Measurements from ENCODE around the gene ARHGAP11A.
A peak's percentile ranks its signal among the peaks of the same experiment; 100 is the strongest.

The ARHGAP11A gene

DNA sequence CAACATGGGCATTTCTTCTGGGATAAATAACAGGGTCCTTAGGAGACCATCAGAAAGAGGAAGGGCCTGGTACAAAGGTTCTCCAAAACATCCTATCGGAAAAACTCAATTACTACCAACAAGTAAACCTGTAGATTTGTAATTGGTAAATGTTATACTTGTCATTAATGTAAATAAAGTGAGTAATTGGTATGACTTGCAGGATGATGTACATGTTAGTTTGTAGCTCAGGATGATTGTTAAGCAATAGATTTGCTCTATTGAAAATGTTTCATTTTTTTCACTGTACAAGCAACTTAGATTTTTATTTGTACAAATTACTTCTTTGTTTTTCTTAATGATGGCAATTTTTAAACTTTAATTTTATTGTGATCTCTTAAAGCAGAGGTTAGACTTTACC is 22.4 kb downstream of the ARHGAP11A start:
- TF ChIP-seq, protein P1, sequence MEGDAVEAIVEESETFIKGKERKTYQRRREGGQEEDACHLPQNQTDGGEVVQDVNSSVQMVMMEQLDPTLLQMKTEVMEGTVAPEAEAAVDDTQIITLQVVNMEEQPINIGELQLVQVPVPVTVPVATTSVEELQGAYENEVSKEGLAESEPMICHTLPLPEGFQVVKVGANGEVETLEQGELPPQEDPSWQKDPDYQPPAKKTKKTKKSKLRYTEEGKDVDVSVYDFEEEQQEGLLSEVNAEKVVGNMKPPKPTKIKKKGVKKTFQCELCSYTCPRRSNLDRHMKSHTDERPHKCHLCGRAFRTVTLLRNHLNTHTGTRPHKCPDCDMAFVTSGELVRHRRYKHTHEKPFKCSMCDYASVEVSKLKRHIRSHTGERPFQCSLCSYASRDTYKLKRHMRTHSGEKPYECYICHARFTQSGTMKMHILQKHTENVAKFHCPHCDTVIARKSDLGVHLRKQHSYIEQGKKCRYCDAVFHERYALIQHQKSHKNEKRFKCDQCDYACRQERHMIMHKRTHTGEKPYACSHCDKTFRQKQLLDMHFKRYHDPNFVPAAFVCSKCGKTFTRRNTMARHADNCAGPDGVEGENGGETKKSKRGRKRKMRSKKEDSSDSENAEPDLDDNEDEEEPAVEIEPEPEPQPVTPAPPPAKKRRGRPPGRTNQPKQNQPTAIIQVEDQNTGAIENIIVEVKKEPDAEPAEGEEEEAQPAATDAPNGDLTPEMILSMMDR (conservative IDR thresholded peaks at IDR 0.05; ENCODE audit: control insufficient read depth, insufficient read depth, low read depth, low read length), result no peak
- no peak overlapping the region for H3K4me3 ChIP-seq (ENCODE audit: control insufficient read depth, low read depth, low read length)
- DNase-seq (ENCODE audit: low read depth), result no peak

DNA sequence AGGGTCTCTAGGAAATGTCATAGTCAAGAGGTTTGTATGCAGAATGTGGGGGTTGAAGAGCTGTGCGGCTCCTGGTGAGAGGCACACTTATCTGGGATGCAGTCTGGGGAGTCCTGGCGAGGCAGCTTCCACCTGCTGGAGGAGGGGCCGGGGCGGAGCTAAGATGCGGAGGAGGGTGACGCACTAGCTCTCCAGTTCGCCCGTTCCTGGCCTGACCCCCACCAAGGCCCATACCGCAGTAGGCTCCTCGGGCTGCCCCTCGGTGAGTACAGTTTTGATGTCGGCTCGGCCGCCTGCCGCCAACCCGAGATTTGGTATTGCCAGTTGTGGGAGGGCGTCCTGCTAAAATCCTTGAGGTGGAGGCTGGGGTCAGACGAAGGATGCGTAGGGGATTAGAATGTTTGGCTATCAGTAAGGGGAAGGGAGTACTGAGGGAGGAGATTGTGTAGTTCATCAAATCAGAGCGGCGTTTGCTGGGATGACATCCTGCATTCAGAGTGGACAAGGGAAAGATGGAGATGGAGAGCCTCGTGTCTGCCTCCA is 26.3 kb downstream of the ARHGAP11A start, which contains the start of gene SCG5:
TSS of gene SCG5 (plus strand) at position 194 of the 543 bp plus-strand sequence. CDS start 1,883 bp downstream, outside the sequence.
- TF ChIP-seq, protein P1 (conservative IDR thresholded peaks at IDR 0.05; ENCODE audit: control insufficient read depth, insufficient read depth, low read depth, low read length), result no peak

DNA sequence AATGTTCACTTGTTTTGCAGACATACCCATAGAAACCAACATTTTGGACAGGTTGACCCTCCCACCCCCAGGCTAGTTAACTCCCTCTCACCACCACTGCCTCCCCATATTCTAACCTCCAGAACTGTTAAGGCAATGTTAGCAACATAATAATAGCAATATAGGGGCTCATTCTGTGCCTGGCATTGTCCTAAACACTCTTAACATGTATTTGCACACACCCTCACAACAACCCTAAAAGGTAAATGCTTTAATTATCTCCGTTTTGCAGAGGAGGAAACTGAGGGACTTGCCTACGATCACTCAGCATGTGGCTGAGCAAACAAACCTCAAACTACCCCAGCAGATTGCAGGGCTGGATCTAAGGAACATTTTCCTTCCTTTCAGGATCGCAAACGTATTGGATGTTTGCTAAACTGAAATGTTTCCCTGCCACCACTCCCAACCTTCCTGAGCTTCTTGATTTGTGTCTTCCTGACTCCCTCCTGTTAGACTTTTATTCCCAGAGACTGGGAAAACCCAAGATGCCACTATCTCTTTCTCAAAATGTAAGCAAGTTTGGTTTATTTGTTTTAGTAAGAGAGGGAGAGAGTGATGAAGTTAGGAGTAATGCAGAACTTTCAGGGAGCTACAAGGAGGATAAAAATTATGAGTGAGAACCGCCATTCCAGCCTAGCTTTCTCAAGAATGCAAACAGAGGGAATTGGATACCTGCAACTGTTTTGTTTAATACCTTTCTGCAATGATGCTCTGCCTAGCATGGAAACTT is 27.5 kb downstream of the ARHGAP11A start:
- TF ChIP-seq, protein P1 (conservative IDR thresholded peaks at IDR 0.05; ENCODE audit: control insufficient read depth, insufficient read depth, low read depth, low read length), result no peak
- no peak for DNase-seq (ENCODE audit: low read depth)
- no peak overlapping the region for H3K4me3 ChIP-seq (ENCODE audit: control insufficient read depth, low read depth, low read length)

More for the DNA sequence above, 26.3 kb downstream of the ARHGAP11A start, which contains the start of gene SCG5:
- H3K4me3 ChIP-seq (ENCODE audit: control insufficient read depth, low read depth, low read length), result peak within 1 kb of the TSS; percentile 50
- peak; percentile 63 for DNase-seq (ENCODE audit: low read depth)

DNA sequence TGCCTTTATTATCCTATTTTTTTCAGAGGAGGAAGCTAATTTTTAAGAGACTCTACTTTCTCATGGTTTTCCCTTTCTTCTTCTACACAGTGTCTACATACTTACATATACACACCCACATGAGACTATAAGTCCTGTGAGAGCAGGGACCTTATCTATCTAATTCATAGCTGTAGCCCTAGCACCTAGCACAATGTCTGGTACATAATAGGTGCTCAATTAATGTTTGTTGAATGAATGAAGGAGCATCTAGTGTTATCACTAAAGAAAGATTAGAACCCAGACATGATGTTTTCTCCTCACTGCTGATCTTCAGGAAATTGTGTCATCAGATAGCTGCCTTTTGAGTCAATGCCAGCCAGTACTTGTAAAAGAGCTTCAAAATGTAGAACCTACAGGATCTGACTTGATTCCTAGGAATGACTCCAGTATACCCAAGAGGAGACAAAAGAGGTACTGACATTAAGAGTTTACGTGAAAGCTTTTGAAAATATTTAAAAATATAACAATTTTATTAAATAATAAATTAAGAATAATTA is 28.7 kb downstream of the ARHGAP11A start:
- TF ChIP-seq, protein P1 (conservative IDR thresholded peaks at IDR 0.05; ENCODE audit: control insufficient read depth, insufficient read depth, low read depth, low read length), result no peak
- no peak overlapping the region for H3K4me3 ChIP-seq (ENCODE audit: control insufficient read depth, low read depth, low read length)
- DNase-seq (ENCODE audit: low read depth), result no peak

DNA sequence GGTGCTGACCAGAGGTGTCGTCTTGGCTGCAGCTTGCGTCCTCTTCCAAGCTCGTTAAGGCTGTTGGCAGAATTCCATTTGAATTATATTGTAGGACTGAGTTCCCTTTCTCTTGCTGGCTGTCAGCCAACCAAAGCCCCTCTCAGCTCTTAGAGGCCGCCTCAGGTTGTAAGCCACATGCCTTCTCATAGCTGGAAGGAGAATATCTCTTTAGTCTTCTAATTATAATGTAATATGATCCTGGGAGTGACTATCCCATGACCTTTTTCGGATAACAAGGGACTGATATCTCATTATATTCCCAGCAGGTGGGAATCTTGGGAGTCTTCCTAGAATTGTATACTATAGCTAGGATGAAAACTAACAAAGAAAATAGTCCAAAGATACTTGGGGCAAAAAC is 31.0 kb downstream of the ARHGAP11A start:
- TF ChIP-seq, protein P1 (conservative IDR thresholded peaks at IDR 0.05; ENCODE audit: control insufficient read depth, insufficient read depth, low read depth, low read length), result no peak

DNA sequence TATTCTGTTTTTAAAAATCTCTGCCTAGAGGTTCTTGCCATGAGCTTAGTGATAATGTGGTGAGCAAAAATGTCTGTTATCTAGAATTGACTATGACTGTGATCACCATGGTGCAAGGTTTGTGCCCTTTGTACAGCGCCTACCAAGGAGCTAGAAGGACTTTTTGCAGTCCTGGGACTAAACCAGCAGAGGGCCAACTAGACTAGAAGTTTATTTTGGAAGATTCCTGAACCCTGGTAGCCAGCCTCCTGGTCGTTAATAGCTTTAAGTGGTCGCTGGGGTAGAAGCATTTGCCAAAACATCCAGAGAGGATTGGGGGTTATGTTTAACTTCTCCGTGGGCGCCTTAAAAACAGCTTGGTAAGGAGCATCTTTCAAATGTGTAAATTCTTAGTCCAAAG is 34.0 kb downstream of the ARHGAP11A start:
- H3K4me3 ChIP-seq (ENCODE audit: control insufficient read depth, low read depth, low read length), result no peak overlapping the region
- DNase-seq (ENCODE audit: low read depth), result peak; percentile 47
- TF ChIP-seq, protein P1 (conservative IDR thresholded peaks at IDR 0.05; ENCODE audit: control insufficient read depth, insufficient read depth, low read depth, low read length), result peak; percentile 46

More for the DNA sequence above, 31.0 kb downstream of the ARHGAP11A start:
- no peak overlapping the region for H3K4me3 ChIP-seq (ENCODE audit: control insufficient read depth, low read depth, low read length)
- no peak for DNase-seq (ENCODE audit: low read depth)
